Endothelial cell of umbilical vein (primary cell): ENCODE data around the gene LAMC1. TPM values are rescaled to one million over a fixed set of nuclear protein-coding genes. Genes with fewer than 3 reads are reported as not detected.

Source experiments
- BruUV-seq: library from RNA; stranded (reverse); fragments of 400-500 nt; replicated peaks from 2 replicates; lab custom pipeline; 2021; lab: Mats Ljungman, UMichigan
- CTCF ChIA-PET: fragments of 300-600, 350-600 bp; sonication (Branson Sonifier 250); formaldehyde crosslinking; loops from one replicate; lab custom pipeline; 2021; ENCODE audit warnings: antibody characterized with exemption, inconsistent platforms; lab: Charles Lee
- POLR2A ChIA-PET: fragments of 300-600, 350-600 bp; sonication (Branson Sonifier 250); formaldehyde crosslinking; loops from one replicate; lab custom pipeline; 2021; ENCODE audit warnings: antibody characterized with exemption, inconsistent platforms; lab: Charles Lee
- DNase-seq: peaks from one replicate; pipeline ENCODE4 v3.0.0-alpha.2; 2011; ENCODE audit warnings: low read depth, low spot score
- FAIRE-seq: peaks from 2 replicates; lab custom pipeline; 2011; peaks lifted over from hg19 to GRCh38; lab: Jason Lieb, UNC
- H2AFZ ChIP-seq: 2 replicates; pipeline ENCODE4 v1.6.0; 2012; ENCODE audit warnings: low read depth, low read length, control low read depth, inconsistent platforms
- H3K27ac ChIP-seq: 2 replicates; pipeline ENCODE4 v1.5.1; 2011; ENCODE audit warnings: low read depth, mild to moderate bottlenecking, control low read depth, low read length, moderate library complexity; ENCODE audit not compliant: insufficient read depth
- H3K27me3 ChIP-seq, 2 experiments: 2 replicates each; pipeline versions ENCODE4 v1.6.0 to v1.6.1; 2011; ENCODE audit warnings: low read length in 2 of 2, mixed read lengths in 1 of 2; ENCODE audit not compliant: control insufficient read depth in 2 of 2, insufficient read depth in 2 of 2
- H3K36me3 ChIP-seq, 2 experiments: 2 replicates in 1 of 2; 3 replicates in 1 of 2; pipeline ENCODE4 v1.5.1; 2011; ENCODE audit warnings: low read length in 2 of 2, mild to moderate bottlenecking in 1 of 2, moderate library complexity in 1 of 2; ENCODE audit not compliant: control insufficient read depth in 2 of 2, insufficient read depth in 2 of 2; ENCODE audit errors: extremely low read depth in 1 of 2
- H3K4me1 ChIP-seq: 3 replicates; pipeline ENCODE4 v1.5.1; 2011; ENCODE audit warnings: mild to moderate bottlenecking, low read length; ENCODE audit not compliant: control insufficient read depth, insufficient read depth; ENCODE audit errors: extremely low read depth
- H3K4me2 ChIP-seq: 2 replicates; pipeline ENCODE4 v1.6.1; 2011; ENCODE audit warnings: low read length, control low read depth, mixed read lengths; ENCODE audit not compliant: insufficient read depth
- H3K4me3 ChIP-seq, 3 experiments: fragments of 200-600 bp in 1 of 3; sonication (generic), shearing (Covaris generic) in 1 of 3; replicated peaks in 1 of 3; 2 replicates each; pipeline ENCODE4 v1.5.1; 2011 to 2016; ENCODE audit warnings: control low read depth in 3 of 3, low read length in 3 of 3, mild to moderate bottlenecking in 2 of 3, inconsistent platforms in 1 of 3, low read depth in 1 of 3, moderate library complexity in 1 of 3; ENCODE audit not compliant: insufficient read depth in 1 of 3
- H3K79me2 ChIP-seq: 2 replicates; pipeline ENCODE4 v1.6.0; 2012; ENCODE audit warnings: low read length, inconsistent platforms; ENCODE audit not compliant: control insufficient read depth, insufficient read depth
- H3K9ac ChIP-seq: replicated peaks from 2 replicates; pipeline ENCODE3; 2011; ENCODE audit warnings: low read length, control low read depth; ENCODE audit not compliant: insufficient read depth; ENCODE audit errors: extremely low read depth
- H3K9me1 ChIP-seq: replicated peaks from 3 replicates; pipeline ENCODE4 v1.6.0; 2011; ENCODE audit warnings: mild to moderate bottlenecking, low read length; ENCODE audit not compliant: control insufficient read depth, insufficient read depth; ENCODE audit errors: extremely low read depth
- H3K9me3 ChIP-seq: replicated peaks from 2 replicates; pipeline ENCODE4 v1.5.1; 2012; ENCODE audit warnings: low read length, inconsistent platforms; ENCODE audit not compliant: control insufficient read depth, insufficient read depth
- H4K20me1 ChIP-seq: replicated peaks from 2 replicates; pipeline ENCODE3; 2011; ENCODE audit warnings: mild to moderate bottlenecking, low read length; ENCODE audit not compliant: control insufficient read depth, insufficient read depth; ENCODE audit errors: extremely low read depth
- CTCF ChIP-seq, 2 donors: IDR thresholded peaks; 1 replicate in 1 of 2; 2 replicates in 1 of 2; pipeline ENCODE4 v1.5.1; 2011; ENCODE audit warnings: low read length in 2 of 2, mild to moderate bottlenecking in 2 of 2, moderate library complexity in 2 of 2, control low read depth in 1 of 2, inconsistent platforms in 1 of 2, low read depth in 1 of 2; ENCODE audit not compliant: insufficient read depth in 1 of 2; ENCODE audit errors: extremely low read depth in 1 of 2
- EZH2 ChIP-seq: IDR thresholded peaks from 2 replicates; pipeline ENCODE4 v1.6.1; 2012; ENCODE audit warnings: borderline replicate concordance, low read depth, mild to moderate bottlenecking, moderate library complexity, low read length, inconsistent platforms; ENCODE audit not compliant: severe bottlenecking
- FOS ChIP-seq: IDR thresholded peaks from 2 replicates; pipeline ENCODE4 v1.6.1; 2011; ENCODE audit warnings: mild to moderate bottlenecking, low read length, moderate library complexity, borderline replicate concordance; ENCODE audit not compliant: insufficient read depth
- GATA2 ChIP-seq: IDR thresholded peaks from 2 replicates; pipeline ENCODE4 v1.7.0; 2011; ENCODE audit warnings: low read depth, mild to moderate bottlenecking, moderate library complexity, mixed read lengths, low read length; ENCODE audit not compliant: insufficient read length, insufficient read depth
- JUN ChIP-seq: IDR thresholded peaks from 2 replicates; pipeline ENCODE4 v1.6.1; 2011; ENCODE audit warnings: borderline replicate concordance, low read depth; ENCODE audit not compliant: insufficient read length, insufficient read depth
- MAX ChIP-seq: IDR thresholded peaks from 2 replicates; pipeline ENCODE4 v1.6.1; 2011; ENCODE audit not compliant: insufficient read depth, insufficient read length
- MYC ChIP-seq: IDR thresholded peaks from one replicate; pipeline ENCODE4 v1.6.1; 2011; ENCODE audit warnings: mild to moderate bottlenecking, low read depth, low read length
- POLR2A ChIP-seq: IDR thresholded peaks from 2 replicates; pipeline ENCODE4 v1.6.1; 2012; ENCODE audit warnings: low read depth, mild to moderate bottlenecking, control low read depth, low read length
- POLR2AphosphoS5 ChIP-seq: IDR thresholded peaks from 2 replicates; pipeline ENCODE4 v1.6.1; 2012; ENCODE audit warnings: low read depth, mild to moderate bottlenecking, control low read depth, low read length, moderate library complexity; ENCODE audit not compliant: insufficient read depth
- dilution Hi-C: fragments of 300-500 bp; cut with MboI; formaldehyde crosslinking; loops from one replicate; pipeline ENCODE4 v1.15.0; 2019; ENCODE audit warnings: low sequenced_read_pairs; ENCODE audit not compliant: extremely low pct_ligation_motif_present
- intact Hi-C: fragments of 100-400 bp; cut with micrococcal nuclease; formaldehyde crosslinking; loops from one replicate; pipeline ENCODE4 v1.10.0; 2022
- polyA plus RNA-seq, 4 experiments: library from polyadenylated mRNA; depleted of rRNA in 3 of 4; stranded (reverse) in 3 of 4; unstranded in 1 of 4; fragments of >200 nt; gene quantifications; 2 replicates each; pipeline versions ENCODE4 v1.2.1 to v1.2.3, GENCODE V29; 2011 to 2012; ENCODE audit warnings: missing spikeins in 1 of 4
- total RNA-seq: library from RNA; stranded (reverse); gene quantifications from 2 replicates; pipeline ENCODE4 v1.2.3, GENCODE V29; 2021

Gene LAMC1
- total and polyA plus RNA-seq, 2 donors (not counting 3 experiments of a cell fraction or from before 2014, with no cell fraction given) = 92.5 to 216 TPM

DNA sequence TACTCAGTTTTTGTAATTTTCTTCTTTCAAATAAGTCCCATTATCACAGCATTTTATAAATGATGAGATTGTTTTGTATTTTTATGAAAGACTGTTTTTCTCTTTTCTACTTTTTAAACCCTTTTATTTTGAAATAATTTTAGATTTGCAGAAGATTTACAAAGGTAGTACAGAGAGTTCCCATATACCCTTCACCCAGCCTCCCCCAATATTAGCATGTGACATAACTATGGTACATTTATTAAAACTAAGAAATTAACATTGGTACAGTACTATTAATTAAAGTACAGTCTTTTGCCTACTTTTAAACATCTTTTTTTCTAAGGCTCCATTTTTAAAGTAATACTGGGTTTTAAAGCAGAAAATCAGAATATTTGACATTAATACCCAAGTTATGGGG lies 127.2 kb downstream of the LAMC1 start:
- H3K4me1 ChIP-seq = no peaks in the 10 kb centered on the region
- CTCF ChIA-PET = no interaction called here
- FAIRE-seq (no peak), DNase-seq (no peak)
- no peak overlapping the region for H2AFZ ChIP-seq
- H3K4me3 ChIP-seq = no peak overlapping the region
- no peaks in the 10 kb centered on the region for H3K27me3 ChIP-seq
- H3K4me2 ChIP-seq = no peak overlapping the region
- no peak overlapping the region for H3K9ac ChIP-seq
- dilution Hi-C loops = no loop called here
- H3K79me2 ChIP-seq = no peaks in the 10 kb centered on the region
- no peak overlapping the region for H3K27ac ChIP-seq
- POLR2A ChIA-PET = no interaction called here
- no peak for TF ChIP-seq FOS
- no peak for TF ChIP-seq GATA2
- no peak for TF ChIP-seq MAX
- no peak for TF ChIP-seq CTCF (IDR thresholded peaks at IDR 0.05; ENCODE audit: extremely low read depth in 1 of 2, insufficient read depth in 1 of 2, low read depth in 1 of 2, low read length in 2 of 2)
- TF ChIP-seq EZH2 = no peak
- TF ChIP-seq POLR2AphosphoS5 = no peak
- no peak for TF ChIP-seq POLR2A
- no peak for TF ChIP-seq MYC
- TF ChIP-seq JUN = no peak
- no TSS peak for BruUV-seq
- no peaks in the 10 kb centered on the region for H4K20me1 ChIP-seq
- intact Hi-C loops = no loop called here
- H3K9me3 ChIP-seq = no peaks in the 10 kb centered on the region
- no peaks in the 10 kb centered on the region for H3K36me3 ChIP-seq
- H3K9me1 ChIP-seq = no peaks in the 10 kb centered on the region
